NCI-H2029 (cell line): ENCODE results near the gene GNRHR.

ENCODE experiments used
- DNase-seq: peaks from one replicate; lab custom pipeline; 2025; lab: John Stamatoyannopoulos, UW

Gene GNRHR

DNA sequence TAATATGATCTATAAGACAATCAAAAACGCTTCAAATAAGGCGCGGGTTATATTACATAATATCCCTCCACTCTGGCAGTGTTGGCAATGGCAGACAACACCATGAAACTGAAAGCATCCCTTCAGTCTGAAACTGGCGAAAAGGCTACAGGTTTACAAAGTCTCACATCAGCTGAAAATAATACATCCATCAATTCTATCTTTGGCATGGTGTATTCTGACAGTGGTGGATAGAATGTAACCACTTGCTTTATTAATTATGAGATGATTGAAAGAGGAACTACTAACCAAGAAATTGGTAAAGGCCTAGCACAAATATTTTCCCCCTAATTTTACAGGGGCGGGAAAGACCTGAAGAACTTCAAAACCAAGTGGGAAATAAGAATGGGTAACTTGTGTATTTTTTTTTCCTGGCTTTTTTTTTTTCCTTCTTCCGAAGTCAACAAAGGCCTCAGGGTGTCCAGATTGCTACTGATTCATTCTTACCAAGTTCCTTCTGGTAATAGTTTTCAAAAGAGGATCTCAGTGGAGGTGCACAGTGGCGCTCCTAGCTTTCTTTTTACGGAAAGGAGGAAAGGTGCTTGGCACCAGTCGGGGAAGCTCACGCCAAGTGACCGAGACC is 54.0 kb downstream of the GNRHR start:
- no peak for DNase-seq

- DNase-seq = no peak
These were observed 54.6 kb downstream of the GNRHR start for GRCh38 chr4:67699603-67700002.

- DNase-seq = no peak
These were observed 56.1 kb downstream of the GNRHR start for GRCh38 chr4:67697860-67698687.

GRCh38 chr4:67696061-67696460 is 58.1 kb downstream of the GNRHR start:
- no peak for DNase-seq

DNA sequence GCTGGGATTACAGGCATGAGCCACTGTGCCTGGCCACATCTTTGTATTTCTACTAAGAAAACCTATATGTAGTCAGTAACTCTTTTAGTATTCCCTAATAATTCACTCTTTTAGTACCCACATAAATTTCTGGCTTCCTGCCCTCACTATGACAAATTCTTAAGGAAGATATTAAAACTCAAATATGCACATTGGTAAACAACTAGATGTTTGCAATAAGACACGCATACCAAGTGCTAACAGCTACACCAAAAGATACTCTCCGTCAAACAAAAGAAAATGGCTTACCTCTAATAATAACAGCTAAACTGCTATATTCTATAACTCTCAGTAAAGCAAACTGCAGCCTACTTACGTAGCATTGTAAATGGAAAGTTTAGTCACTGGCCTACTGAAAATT is 59.5 kb downstream of the GNRHR start:
- no peak for DNase-seq

DNA sequence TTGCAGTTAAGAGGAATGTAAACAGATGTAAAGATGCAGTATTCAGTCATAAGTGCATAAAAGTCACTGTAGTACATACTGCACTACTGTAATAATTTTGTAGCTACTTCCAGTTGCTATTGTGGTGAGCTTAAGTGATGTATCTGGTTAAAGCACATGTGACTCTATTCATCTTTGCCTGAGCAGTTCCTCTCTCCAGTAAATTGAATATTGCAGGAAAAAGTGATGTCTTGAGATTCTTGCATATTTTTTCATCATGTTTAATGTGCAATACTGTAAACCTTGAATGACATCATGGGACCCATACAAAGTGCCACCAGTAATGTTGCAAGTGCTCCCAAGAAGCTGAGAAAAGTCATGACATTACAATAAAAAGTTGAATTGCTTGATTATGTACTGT is 62.9 kb downstream of the GNRHR start:
- DNase-seq = no peak
